HG03045 (cell line): ENCODE data around the gene ARL6IP5.
A peak's percentile ranks its signal among the peaks of the same experiment; 100 is the strongest.

Experiments
- ATAC-seq: cut with Tn5 transposase; IDR thresholded peaks from one replicate; pipeline ENCODE4 v1.9.1; 2021; ENCODE audit warnings: mild to moderate bottlenecking, moderate library complexity; ENCODE audit not compliant: unreplicated experiment

Gene ARL6IP5, protein sequence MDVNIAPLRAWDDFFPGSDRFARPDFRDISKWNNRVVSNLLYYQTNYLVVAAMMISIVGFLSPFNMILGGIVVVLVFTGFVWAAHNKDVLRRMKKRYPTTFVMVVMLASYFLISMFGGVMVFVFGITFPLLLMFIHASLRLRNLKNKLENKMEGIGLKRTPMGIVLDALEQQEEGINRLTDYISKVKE

DNA sequence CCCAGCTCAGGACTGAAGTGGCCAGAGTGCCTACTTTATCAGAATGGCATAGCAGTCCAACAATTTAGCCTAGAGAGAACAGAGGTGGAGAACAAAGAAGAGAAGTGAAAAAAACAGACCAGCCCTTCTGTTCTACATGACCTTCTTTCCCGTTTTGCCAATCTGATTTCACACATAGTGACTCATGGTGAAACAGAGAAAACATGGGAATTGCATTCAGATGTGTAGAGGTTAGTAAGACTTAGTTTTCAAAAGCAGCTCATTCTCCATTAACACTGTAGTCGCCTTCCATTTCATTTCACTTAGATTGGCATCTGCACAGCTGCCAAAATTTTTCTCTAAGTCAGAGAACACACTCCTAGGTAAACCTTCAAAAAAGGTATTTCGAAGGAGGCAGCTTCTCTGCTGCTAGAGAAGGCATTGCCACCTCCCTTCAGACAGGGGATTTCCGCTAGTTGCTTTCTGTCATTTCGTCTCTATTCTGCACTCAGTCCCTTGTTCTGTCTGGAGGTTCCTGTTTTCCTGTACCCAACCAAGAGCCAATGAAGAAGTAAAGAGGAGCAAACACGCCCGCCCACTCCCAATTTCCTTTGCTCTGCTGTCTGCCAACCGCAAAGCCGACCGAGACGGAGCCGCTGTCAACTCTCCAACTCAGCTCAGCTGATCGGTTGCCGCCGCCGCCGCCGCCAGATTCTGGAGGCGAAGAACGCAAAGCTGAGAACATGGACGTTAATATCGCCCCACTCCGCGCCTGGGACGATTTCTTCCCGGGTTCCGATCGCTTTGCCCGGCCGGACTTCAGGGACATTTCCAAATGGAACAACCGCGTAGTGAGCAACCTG is at the start of gene ARL6IP5:
TSS of gene ARL6IP5 (plus strand) at position 612 of the 842 bp plus-strand sequence. CDS start at position 723, 111 bp downstream.
- ATAC-seq = peak; percentile 61

- ATAC-seq = no peak
Observed at GRCh38 chr3:69044608-69045007, 40.1 kb upstream of the ARL6IP5 start.

GRCh38 chr3:69048990-69049389 is 35.7 kb upstream of the ARL6IP5 start:
- no peak for ATAC-seq

DNA sequence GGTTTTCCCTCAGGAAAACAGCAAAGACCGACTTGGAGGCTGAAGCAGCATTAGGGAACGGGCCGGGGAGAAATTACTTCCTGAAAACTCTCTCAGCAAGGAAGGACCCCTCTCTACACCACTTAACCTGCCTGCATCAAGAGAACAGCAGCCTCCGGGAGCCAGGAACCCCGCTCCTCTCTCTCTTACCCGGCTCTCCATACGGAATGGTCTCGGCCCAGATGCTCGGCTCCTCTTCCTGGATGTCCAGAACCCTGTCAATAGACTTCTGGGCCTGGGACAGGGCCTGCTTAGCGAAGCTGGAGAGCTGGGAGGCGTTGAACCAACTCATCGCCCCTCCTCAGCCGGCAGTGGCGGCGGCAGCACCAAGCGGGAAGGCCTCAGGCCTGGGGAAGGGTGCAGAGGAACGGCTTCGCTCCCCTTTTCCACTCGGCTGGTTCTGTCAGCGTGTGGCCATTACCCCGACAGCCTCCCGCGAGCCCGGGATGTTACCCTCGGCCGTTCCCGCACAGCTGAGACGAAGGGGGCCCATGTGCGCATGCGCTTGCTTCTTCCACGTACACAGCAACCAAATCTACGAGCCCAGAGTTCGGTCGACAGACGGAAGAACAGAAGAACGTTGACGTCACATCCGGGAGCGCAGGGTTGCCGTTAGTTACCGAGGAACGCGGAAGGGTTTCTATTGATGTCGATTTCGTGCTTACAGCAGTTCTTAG is 32.8 kb upstream of the ARL6IP5 start, which contains the start of gene TMF1:
TSS of gene TMF1 (minus strand) at position 578 of the 716 bp plus-strand sequence. CDS start at position 331, 247 bp downstream.
- ATAC-seq = peak; percentile 96

- no peak for ATAC-seq
Observed at GRCh38 chr3:69052472-69052898, 32.3 kb upstream of the ARL6IP5 start.

DNA sequence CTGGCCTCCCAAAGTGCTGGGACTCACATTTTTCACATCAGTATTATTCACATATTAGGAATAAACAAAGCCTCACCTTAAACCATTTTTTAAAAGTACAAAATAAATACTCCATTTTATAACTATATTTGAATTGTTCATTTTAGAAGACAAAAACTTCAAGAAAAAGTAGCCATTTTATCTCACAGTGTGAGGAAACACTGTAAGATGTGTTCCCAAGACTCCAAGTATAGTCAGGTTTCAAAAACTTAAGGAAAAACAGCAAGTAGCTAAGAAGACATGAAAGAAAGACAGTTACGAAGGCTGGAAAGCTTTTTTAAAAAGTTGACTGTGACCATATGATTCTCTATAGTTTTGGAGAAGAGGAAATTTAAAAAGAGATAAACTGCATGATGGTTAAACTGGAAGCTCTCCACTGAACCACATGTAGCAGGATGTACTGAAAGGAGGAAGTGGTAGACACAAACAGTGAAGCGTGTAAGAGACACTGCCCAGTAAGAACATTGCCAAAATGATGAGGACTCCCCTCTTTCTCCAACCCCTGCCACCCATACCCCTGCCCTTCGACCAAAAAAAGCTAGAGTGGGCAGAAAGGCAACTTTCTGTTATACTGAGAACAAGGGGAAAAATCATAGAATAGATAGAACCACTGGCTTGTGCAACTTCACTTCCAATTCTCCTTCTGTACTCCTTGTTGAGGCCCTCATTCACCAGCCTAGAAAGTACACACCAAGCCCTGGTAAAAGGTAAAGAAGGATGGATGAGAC is 26.4 kb upstream of the ARL6IP5 start:
- ATAC-seq = peak; percentile 70

DNA sequence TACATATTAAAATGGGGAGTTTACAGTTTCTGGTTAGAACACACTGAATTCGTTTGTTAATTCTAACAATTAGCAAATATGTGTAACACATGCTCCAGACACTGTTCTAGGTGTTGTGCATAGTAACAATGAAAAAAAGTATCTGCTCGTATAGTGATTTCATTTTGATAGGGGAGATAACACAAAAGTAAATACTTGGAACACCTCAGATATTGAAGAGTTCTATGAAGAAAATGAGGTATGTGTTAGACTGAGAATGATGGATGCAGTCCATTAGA is 25.9 kb upstream of the ARL6IP5 start:
- no peak for ATAC-seq

DNA sequence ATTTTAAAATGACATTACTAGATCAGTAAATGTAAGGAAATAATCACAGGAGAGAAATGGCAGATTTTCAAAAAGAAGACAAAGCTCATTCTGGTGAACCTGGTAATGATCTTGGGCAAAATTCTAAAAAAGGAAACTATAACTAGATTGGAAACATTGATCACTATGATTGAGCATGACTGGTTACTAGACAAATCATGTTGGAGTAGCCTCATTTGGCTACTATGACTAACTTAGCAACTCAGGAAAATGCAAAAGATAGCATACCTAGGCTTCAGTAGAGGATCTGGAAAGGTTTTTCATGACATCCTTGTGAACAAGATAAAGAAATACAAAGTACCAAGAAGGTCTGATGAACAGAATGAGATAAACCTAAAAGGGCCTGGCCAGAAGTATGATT is 25.0 kb upstream of the ARL6IP5 start:
- ATAC-seq = no peak

DNA sequence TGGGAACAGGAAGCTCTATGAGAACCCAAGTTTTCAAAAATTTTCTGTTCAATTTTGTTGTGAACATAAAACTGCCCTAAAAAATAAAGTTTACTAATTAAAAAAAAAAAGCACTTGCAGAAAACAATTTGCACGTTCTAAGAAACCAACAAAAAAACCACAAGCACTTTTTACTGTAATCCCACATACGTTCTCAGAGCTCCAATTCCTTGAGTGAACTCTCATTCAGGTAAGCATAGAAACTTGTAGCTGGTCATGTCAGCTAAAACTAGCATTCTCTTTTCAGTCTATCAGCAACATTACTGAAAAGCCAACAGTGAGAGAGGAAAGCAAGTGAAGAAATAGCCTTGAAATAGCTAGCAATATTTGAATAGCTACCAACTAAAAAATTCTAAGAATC is 21.1 kb upstream of the ARL6IP5 start:
- ATAC-seq = no peak

GRCh38 chr3:69065318-69065964 is 19.3 kb upstream of the ARL6IP5 start:
- ATAC-seq = no peak

DNA sequence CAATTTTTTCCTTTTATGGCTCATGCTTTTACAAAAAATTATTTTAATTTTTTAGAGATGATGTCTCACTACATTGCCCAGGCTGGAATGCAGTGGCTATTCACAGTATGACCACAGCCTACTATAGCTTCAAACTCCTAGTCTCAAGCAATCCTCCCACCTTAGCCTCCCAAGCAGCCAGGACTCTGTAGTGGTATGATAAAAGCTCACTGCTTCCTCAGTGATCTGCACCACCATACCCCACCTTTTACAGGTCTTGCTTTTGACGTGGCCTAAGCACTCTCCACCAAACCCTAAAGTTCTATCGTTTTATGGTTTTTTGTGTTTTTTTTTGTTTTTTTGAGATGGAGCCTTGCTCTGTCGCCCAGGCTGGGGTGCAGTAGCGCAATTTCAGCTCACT is 18.6 kb upstream of the ARL6IP5 start:
- no peak for ATAC-seq

DNA sequence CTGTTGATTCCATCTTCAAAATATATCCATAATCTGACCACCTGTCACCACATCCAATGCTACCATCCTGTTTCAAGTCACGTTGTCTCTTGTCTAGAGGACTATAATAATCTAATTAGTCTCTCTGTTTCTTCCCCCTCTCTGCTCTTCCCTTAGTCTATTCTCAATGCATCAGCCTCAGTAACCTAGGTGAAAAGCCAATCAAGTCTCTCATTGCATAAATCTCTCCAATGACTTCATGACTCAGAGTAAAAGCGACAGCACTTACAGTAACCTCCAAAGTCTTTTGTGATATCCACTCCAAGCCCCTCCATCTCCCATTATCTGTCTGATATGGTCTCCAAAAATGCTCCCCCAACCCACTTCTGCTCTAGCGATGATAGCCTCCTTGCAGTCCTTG is 11.8 kb upstream of the ARL6IP5 start:
- no peak for ATAC-seq

- no peak for ATAC-seq
Observed at GRCh38 chr3:69079269-69080159, 5.2 kb upstream of the ARL6IP5 start.

DNA sequence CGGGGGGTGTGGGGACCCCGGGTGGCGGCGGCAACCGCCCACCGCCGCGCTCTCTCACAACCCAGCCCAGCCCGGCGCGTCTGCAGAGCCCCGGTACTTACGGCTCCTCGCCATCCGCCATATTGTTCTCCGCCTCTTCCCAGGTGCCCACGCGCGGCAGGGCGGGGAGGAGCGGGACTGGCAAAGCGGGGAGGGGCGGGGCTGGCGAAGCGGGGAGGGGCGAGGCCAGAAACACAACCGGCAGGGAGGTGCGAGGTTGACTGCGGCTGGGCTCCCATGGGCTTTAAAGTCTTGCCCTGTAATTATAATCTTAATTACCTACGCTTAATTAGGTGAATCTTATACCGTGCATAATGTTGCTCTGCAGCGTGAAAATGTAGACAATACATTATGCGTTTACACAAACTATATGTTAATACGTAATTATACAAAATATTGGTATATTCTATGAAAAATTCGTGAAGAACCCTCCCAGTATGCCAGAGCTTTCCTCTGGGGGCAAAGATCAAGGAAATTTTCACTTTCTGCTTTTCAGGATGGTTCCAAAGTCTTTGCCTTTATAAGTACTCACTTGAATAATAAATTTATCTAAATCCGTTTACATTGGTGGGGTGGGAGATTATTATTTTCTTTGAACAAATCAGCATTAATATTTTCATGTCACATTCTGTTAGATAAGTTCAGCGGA is 4.4 kb upstream of the ARL6IP5 start, which contains the start of gene UBA3:
TSS of gene UBA3 (minus strand) at position 133 of the 688 bp plus-strand sequence. CDS start at position 121, 12 bp downstream.
- peak; percentile 55 for ATAC-seq

GRCh38 chr3:69081583-69082262 is 3.0 kb upstream of the ARL6IP5 start:
- ATAC-seq = no peak

DNA sequence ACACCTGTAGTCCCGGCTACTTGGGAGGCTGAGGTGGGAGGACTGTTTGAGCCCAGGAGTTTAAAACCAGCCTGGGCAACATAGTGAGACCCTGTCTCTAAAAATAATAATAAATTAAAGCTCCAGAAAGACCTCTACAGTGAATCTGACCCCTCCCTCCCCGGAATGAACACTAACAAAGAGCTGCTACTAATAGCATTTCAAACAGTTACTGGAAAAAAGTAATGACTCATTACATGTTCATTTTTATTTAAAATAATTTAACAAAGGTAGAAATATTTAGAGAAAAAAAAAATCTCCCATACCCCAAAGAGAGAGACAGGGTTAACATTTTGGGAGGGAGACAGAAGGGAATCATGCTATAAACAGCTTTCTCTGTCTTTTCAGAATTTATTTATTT is 2.4 kb upstream of the ARL6IP5 start:
- ATAC-seq = no peak

GRCh38 chr3:69082805-69083204 is 1.9 kb upstream of the ARL6IP5 start:
- ATAC-seq = peak; percentile 51

GRCh38 chr3:69085168-69085832 is 563 bp downstream of the ARL6IP5 start:
- ATAC-seq = peak; percentile 1
